LNCAP (cell line): ENCODE measurements around the gene METAP2.

Experiments
- CTCF ChIP-seq: fragments of 450-650 bp; IDR thresholded peaks from 2 replicates; pipeline ENCODE4 v1.5.1; 2017; ENCODE audit warnings: mild to moderate bottlenecking

Gene METAP2

DNA sequence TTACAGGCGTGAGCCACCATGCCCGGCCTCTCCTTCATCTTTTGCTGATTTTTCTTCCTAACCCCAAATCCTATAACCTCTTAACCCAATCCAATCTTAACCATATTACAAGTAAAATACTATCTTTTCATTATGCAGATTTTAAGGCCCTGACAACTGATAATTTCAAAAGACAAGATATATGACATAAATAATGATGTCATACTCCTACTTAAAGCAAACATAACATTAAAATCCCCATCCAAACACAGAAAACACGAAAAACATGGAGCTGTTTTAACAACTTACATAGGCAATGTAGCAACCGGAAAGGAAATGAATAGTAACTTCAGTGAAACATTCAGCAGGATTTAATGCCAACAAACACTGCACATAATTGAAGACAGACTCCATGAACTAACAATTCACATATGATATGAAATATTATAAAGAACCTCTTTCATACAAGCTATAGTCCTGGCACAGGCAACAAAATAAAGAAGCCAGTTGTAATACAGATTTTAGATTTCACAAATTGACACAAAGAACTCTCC lies 55.8 kb downstream of the METAP2 start:
- no peak for TF ChIP-seq CTCF

GRCh38 chr12:95532851-95533250 lies 58.9 kb downstream of the METAP2 start:
- no peak for TF ChIP-seq CTCF

- TF ChIP-seq CTCF = no peak
Measured at GRCh38 chr12:95533985-95534384, 60.0 kb downstream of the METAP2 start.

DNA sequence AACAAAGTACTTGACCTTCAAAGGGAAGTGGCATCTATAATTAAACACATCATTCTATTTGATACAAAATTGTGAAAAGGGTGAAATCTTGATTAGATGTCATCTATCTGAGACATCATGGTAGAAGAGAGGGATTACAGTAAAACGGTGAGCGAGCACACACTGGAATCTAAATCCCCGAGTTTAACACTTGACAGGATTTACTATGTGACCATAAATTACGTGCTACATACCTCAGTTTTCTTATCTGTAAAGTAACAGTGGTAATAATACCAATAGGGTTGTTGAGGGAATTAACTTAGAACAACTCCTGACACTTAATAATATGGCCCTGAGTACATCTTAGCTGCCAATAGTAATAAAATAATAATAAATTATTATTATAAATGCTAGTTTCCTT lies 64.1 kb downstream of the METAP2 start:
- no peak for TF ChIP-seq CTCF

DNA sequence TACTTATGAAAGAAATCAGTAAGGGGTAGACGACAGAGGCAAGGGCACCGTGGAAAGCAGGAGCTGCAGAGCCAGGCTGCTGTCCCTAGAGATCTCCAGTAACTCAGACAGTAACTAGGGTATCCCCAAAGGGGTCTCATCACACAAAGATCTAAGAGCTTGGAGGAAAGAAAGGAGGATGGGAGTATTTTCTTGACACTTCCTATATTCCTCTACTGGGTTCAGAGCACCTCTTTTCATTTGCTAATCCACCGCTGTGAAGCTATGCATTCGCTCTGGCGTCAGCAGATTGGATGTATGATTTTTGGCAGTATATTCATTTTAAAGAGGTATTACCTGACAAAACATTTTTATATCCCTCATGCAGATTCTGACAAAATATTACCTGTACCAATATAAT lies 64.7 kb downstream of the METAP2 start:
- no peak for TF ChIP-seq CTCF

GRCh38 chr12:95541436-95541835 lies 67.5 kb downstream of the METAP2 start:
- TF ChIP-seq CTCF = no peak

GRCh38 chr12:95543305-95543704 lies 69.4 kb downstream of the METAP2 start:
- no peak for TF ChIP-seq CTCF

GRCh38 chr12:95544756-95545155 lies 70.8 kb downstream of the METAP2 start:
- no peak for TF ChIP-seq CTCF
